ENCODE measurements around the gene ITGBL1.
A peak's percentile ranks its signal among the peaks of the same experiment; 100 is the strongest.

ITGBL1 gene

GRCh38 chr13:101454767-101455166, 2.3 kb downstream of the ITGBL1 start:
- Histone ChIP-seq H3K36me3 (ENCODE audit: control insufficient read depth, insufficient read depth, low read length) (no peaks in the 10 kb centered on the region), H3K27ac (ENCODE audit: low read depth, low read length) (no peak overlapping the region), H3K9me3 (ENCODE audit: control insufficient read depth, insufficient read depth, low read length) (no peaks in the 10 kb centered on the region), H3K9ac (ENCODE audit: low read depth, low read length) (no peak overlapping the region), H3K4me1 (ENCODE audit: control insufficient read depth, insufficient read depth, low read length) (peaks cover 12% of the 10 kb centered on the region), H3K27me3 (ENCODE audit: control insufficient read depth, insufficient read depth, low read length) (no peaks in the 10 kb centered on the region), H3K4me3 (ENCODE audit: low read depth, low read length) (no peak overlapping the region)

- no peaks in the 10 kb centered on the region for H3K36me3 ChIP-seq (ENCODE audit: control insufficient read depth, insufficient read depth, low read length)
- H3K4me3 ChIP-seq (ENCODE audit: low read depth, low read length): no peak overlapping the region
- H3K27me3 ChIP-seq (ENCODE audit: control insufficient read depth, insufficient read depth, low read length): no peaks in the 10 kb centered on the region
- H3K4me1 ChIP-seq (ENCODE audit: control insufficient read depth, insufficient read depth, low read length): peaks cover under 1% of the 10 kb centered on the region; the same call in 1 of the 2 replicates
- H3K9me3 ChIP-seq (ENCODE audit: control insufficient read depth, insufficient read depth, low read length): no peaks in the 10 kb centered on the region; the same call in 1 of the 2 replicates
- H3K9ac ChIP-seq (ENCODE audit: low read depth, low read length): no peak overlapping the region
- peak overlapping the region; percentile 42 for H3K27ac ChIP-seq (ENCODE audit: low read depth, low read length)
Observed at GRCh38 chr13:101455863-101456262, 3.4 kb downstream of the ITGBL1 start.

- Histone ChIP-seq H3K36me3 (ENCODE audit: control insufficient read depth, insufficient read depth, low read length) (no peaks in the 10 kb centered on the region), H3K9ac (ENCODE audit: low read depth, low read length) (no peak overlapping the region), H3K4me3 (ENCODE audit: low read depth, low read length) (no peak overlapping the region), H3K4me1 (ENCODE audit: control insufficient read depth, insufficient read depth, low read length) (no peaks in the 10 kb centered on the region; the same call in 1 of the 2 replicates), H3K27ac (ENCODE audit: low read depth, low read length) (no peak overlapping the region), H3K27me3 (ENCODE audit: control insufficient read depth, insufficient read depth, low read length) (no peaks in the 10 kb centered on the region), H3K9me3 (ENCODE audit: control insufficient read depth, insufficient read depth, low read length) (no peaks in the 10 kb centered on the region; the same call in 1 of the 2 replicates)
Observed at GRCh38 chr13:101457176-101457575, 4.7 kb downstream of the ITGBL1 start.

- H3K36me3 ChIP-seq (ENCODE audit: control insufficient read depth, insufficient read depth, low read length): no peaks in the 10 kb centered on the region
- no peaks in the 10 kb centered on the region; the same call in 1 of the 2 replicates for H3K9me3 ChIP-seq (ENCODE audit: control insufficient read depth, insufficient read depth, low read length)
- H3K9ac ChIP-seq (ENCODE audit: low read depth, low read length): no peak overlapping the region
- no peak overlapping the region for H3K27ac ChIP-seq (ENCODE audit: low read depth, low read length)
- no peaks in the 10 kb centered on the region for H3K27me3 ChIP-seq (ENCODE audit: control insufficient read depth, insufficient read depth, low read length)
- H3K4me3 ChIP-seq (ENCODE audit: low read depth, low read length): no peak overlapping the region
- H3K4me1 ChIP-seq (ENCODE audit: control insufficient read depth, insufficient read depth, low read length): no peaks in the 10 kb centered on the region
Observed at GRCh38 chr13:101465877-101466276, 13.4 kb downstream of the ITGBL1 start.

- H3K27me3 ChIP-seq (ENCODE audit: control insufficient read depth, insufficient read depth, low read length): no peaks in the 10 kb centered on the region
- no peaks in the 10 kb centered on the region for H3K9me3 ChIP-seq (ENCODE audit: control insufficient read depth, insufficient read depth, low read length)
- H3K4me3 ChIP-seq (ENCODE audit: low read depth, low read length): no peak overlapping the region
- peaks cover 6% of the 10 kb centered on the region; the same call in 1 of the 2 replicates for H3K4me1 ChIP-seq (ENCODE audit: control insufficient read depth, insufficient read depth, low read length)
- H3K36me3 ChIP-seq (ENCODE audit: control insufficient read depth, insufficient read depth, low read length): no peaks in the 10 kb centered on the region
- no peak overlapping the region for H3K9ac ChIP-seq (ENCODE audit: low read depth, low read length)
- no peak overlapping the region for H3K27ac ChIP-seq (ENCODE audit: low read depth, low read length)
Observed at GRCh38 chr13:101467415-101467814, 14.9 kb downstream of the ITGBL1 start.

GRCh38 chr13:101473458-101473857, 21.0 kb downstream of the ITGBL1 start:
- H3K36me3 ChIP-seq (ENCODE audit: control insufficient read depth, insufficient read depth, low read length): no peaks in the 10 kb centered on the region
- H3K9ac ChIP-seq (ENCODE audit: low read depth, low read length): no peak overlapping the region
- H3K27ac ChIP-seq (ENCODE audit: low read depth, low read length): no peak overlapping the region
- H3K9me3 ChIP-seq (ENCODE audit: control insufficient read depth, insufficient read depth, low read length): no peaks in the 10 kb centered on the region
- no peak overlapping the region for H3K4me3 ChIP-seq (ENCODE audit: low read depth, low read length)
- H3K4me1 ChIP-seq (ENCODE audit: control insufficient read depth, insufficient read depth, low read length): peaks cover 26% of the 10 kb centered on the region
- no peaks in the 10 kb centered on the region for H3K27me3 ChIP-seq (ENCODE audit: control insufficient read depth, insufficient read depth, low read length)

GRCh38 chr13:101474419-101474957, 22.0 kb downstream of the ITGBL1 start:
- Histone ChIP-seq H3K27me3 (ENCODE audit: control insufficient read depth, insufficient read depth, low read length) (no peaks in the 10 kb centered on the region), H3K4me1 (ENCODE audit: control insufficient read depth, insufficient read depth, low read length) (peaks cover 26% of the 10 kb centered on the region), H3K36me3 (ENCODE audit: control insufficient read depth, insufficient read depth, low read length) (no peaks in the 10 kb centered on the region), H3K9me3 (ENCODE audit: control insufficient read depth, insufficient read depth, low read length) (no peaks in the 10 kb centered on the region), H3K27ac (ENCODE audit: low read depth, low read length) (no peak overlapping the region), H3K4me3 (ENCODE audit: low read depth, low read length) (no peak overlapping the region), H3K9ac (ENCODE audit: low read depth, low read length) (no peak overlapping the region)

- no peak overlapping the region for H3K9ac ChIP-seq (ENCODE audit: low read depth, low read length)
- peaks cover 26% of the 10 kb centered on the region for H3K4me1 ChIP-seq (ENCODE audit: control insufficient read depth, insufficient read depth, low read length)
- no peaks in the 10 kb centered on the region for H3K36me3 ChIP-seq (ENCODE audit: control insufficient read depth, insufficient read depth, low read length)
- no peaks in the 10 kb centered on the region for H3K27me3 ChIP-seq (ENCODE audit: control insufficient read depth, insufficient read depth, low read length)
- no peak overlapping the region for H3K27ac ChIP-seq (ENCODE audit: low read depth, low read length)
- no peaks in the 10 kb centered on the region for H3K9me3 ChIP-seq (ENCODE audit: control insufficient read depth, insufficient read depth, low read length)
- H3K4me3 ChIP-seq (ENCODE audit: low read depth, low read length): peak overlapping the region; percentile 3; the same call in 1 of the 2 replicates
Observed at GRCh38 chr13:101475536-101475935, 23.1 kb downstream of the ITGBL1 start.

- H3K9ac ChIP-seq (ENCODE audit: low read depth, low read length): no peak overlapping the region
- no peaks in the 10 kb centered on the region for H3K4me1 ChIP-seq (ENCODE audit: control insufficient read depth, insufficient read depth, low read length)
- H3K4me3 ChIP-seq (ENCODE audit: low read depth, low read length): no peak overlapping the region
Observed at GRCh38 chr13:101481421-101481820, 28.9 kb downstream of the ITGBL1 start.

GRCh38 chr13:101486708-101487437, 34.4 kb downstream of the ITGBL1 start:
- Histone ChIP-seq H3K9ac (ENCODE audit: low read depth, low read length) (no peak overlapping the region), H3K9me3 (ENCODE audit: control insufficient read depth, insufficient read depth, low read length) (no peaks in the 10 kb centered on the region), H3K27me3 (ENCODE audit: control insufficient read depth, insufficient read depth, low read length) (no peaks in the 10 kb centered on the region), H3K4me3 (ENCODE audit: low read depth, low read length) (no peak overlapping the region), H3K36me3 (ENCODE audit: control insufficient read depth, insufficient read depth, low read length) (no peaks in the 10 kb centered on the region), H3K4me1 (ENCODE audit: control insufficient read depth, insufficient read depth, low read length) (no peaks in the 10 kb centered on the region), H3K27ac (ENCODE audit: low read depth, low read length) (no peak overlapping the region)

More at GRCh38 chr13:101481421-101481820, 28.9 kb downstream of the ITGBL1 start:
- Histone ChIP-seq H3K27ac (ENCODE audit: low read depth, low read length) (no peak overlapping the region), H3K9me3 (ENCODE audit: control insufficient read depth, insufficient read depth, low read length) (no peaks in the 10 kb centered on the region), H3K27me3 (ENCODE audit: control insufficient read depth, insufficient read depth, low read length) (no peaks in the 10 kb centered on the region), H3K36me3 (ENCODE audit: control insufficient read depth, insufficient read depth, low read length) (no peaks in the 10 kb centered on the region)

GRCh38 chr13:101487438-101487830, 35.0 kb downstream of the ITGBL1 start:
- Histone ChIP-seq H3K27ac (ENCODE audit: low read depth, low read length) (no peak overlapping the region), H3K36me3 (ENCODE audit: control insufficient read depth, insufficient read depth, low read length) (no peaks in the 10 kb centered on the region), H3K4me1 (ENCODE audit: control insufficient read depth, insufficient read depth, low read length) (no peaks in the 10 kb centered on the region), H3K27me3 (ENCODE audit: control insufficient read depth, insufficient read depth, low read length) (no peaks in the 10 kb centered on the region), H3K9ac (ENCODE audit: low read depth, low read length) (no peak overlapping the region), H3K4me3 (ENCODE audit: low read depth, low read length) (no peak overlapping the region), H3K9me3 (ENCODE audit: control insufficient read depth, insufficient read depth, low read length) (no peaks in the 10 kb centered on the region)

Data from HUES48 (cell line).